H9 (cell line): ENCODE data around the gene NUDT8. TPM values are rescaled to one million over a fixed set of nuclear protein-coding genes. Genes with fewer than 3 reads are reported as not detected.

Experiments used
- DNase-seq: peaks from one replicate; pipeline ENCODE4 v3.0.0-alpha.2; 2017
- H2AFZ ChIP-seq: one replicate; pipeline ENCODE4 v1.6.1; 2013; ENCODE audit warnings: mild to moderate bottlenecking, low read length, control low read depth, moderate library complexity
- H2AK5ac ChIP-seq: 2 replicates; pipeline ENCODE4 v1.6.1; 2013; ENCODE audit warnings: low read length, control low read depth, mixed read lengths; ENCODE audit not compliant: insufficient read length
- H2BK120ac ChIP-seq: one replicate; pipeline ENCODE4 v1.6.1; 2013; ENCODE audit warnings: low read depth, mild to moderate bottlenecking, low read length, control low read depth, inconsistent platforms; ENCODE audit not compliant: poor library complexity, severe bottlenecking
- H2BK12ac ChIP-seq: 2 replicates; pipeline ENCODE4 v1.6.1; 2013; ENCODE audit warnings: low read length, control low read depth, mixed read lengths, low read depth; ENCODE audit not compliant: insufficient read length
- H2BK15ac ChIP-seq: 2 replicates; pipeline ENCODE4 v1.6.1; 2013; ENCODE audit warnings: low read depth, low read length, control low read depth
- H2BK20ac ChIP-seq: one replicate; pipeline ENCODE4 v1.6.1; 2013; ENCODE audit warnings: low read depth, mild to moderate bottlenecking, low read length, control low read depth, inconsistent platforms; ENCODE audit not compliant: poor library complexity, severe bottlenecking
- H2BK5ac ChIP-seq: 2 replicates; pipeline ENCODE4 v1.6.1; 2013; ENCODE audit warnings: low read length, control low read depth, mixed read lengths; ENCODE audit not compliant: insufficient read length
- H3K14ac ChIP-seq: 2 replicates; pipeline ENCODE4 v1.6.1; 2013; ENCODE audit warnings: low read length, control low read depth; ENCODE audit not compliant: insufficient read depth
- H3K18ac ChIP-seq: 2 replicates; pipeline ENCODE4 v1.6.1; 2013; ENCODE audit warnings: low read depth, mild to moderate bottlenecking, mixed read lengths, low read length, control low read depth; ENCODE audit not compliant: insufficient read length
- H3K23ac ChIP-seq: 2 replicates; pipeline ENCODE4 v1.6.1; 2013; ENCODE audit warnings: low read length, control low read depth, mixed read lengths, low read depth; ENCODE audit not compliant: insufficient read length
- H3K23me2 ChIP-seq: 2 replicates; pipeline ENCODE4 v1.6.1; 2013; ENCODE audit warnings: low read depth, mild to moderate bottlenecking, mixed read lengths, low read length, control low read depth; ENCODE audit not compliant: insufficient read length, poor library complexity, severe bottlenecking
- H3K27ac ChIP-seq: 2 replicates; pipeline ENCODE4 v1.5.1; 2013; ENCODE audit warnings: low read length, control low read depth, mixed read lengths, low read depth; ENCODE audit not compliant: insufficient read length
- H3K27me3 ChIP-seq: 2 replicates; pipeline ENCODE4 v1.6.1; 2013; ENCODE audit warnings: low read length, control low read depth, inconsistent platforms; ENCODE audit not compliant: insufficient read depth
- H3K4ac ChIP-seq: 2 replicates; pipeline ENCODE4 v1.6.1; 2013; ENCODE audit warnings: low read depth, mild to moderate bottlenecking, control low read depth, inconsistent platforms, low read length, moderate library complexity
- H3K4me1 ChIP-seq: 2 replicates; pipeline ENCODE4 v1.6.1; 2013; ENCODE audit warnings: low read length, control low read depth, inconsistent platforms; ENCODE audit not compliant: insufficient read depth
- H3K4me2 ChIP-seq: 2 replicates; pipeline ENCODE4 v1.6.1; 2013; ENCODE audit warnings: low read length, control low read depth, mixed read lengths; ENCODE audit not compliant: insufficient read length, insufficient read depth
- H3K56ac ChIP-seq: 2 replicates; pipeline ENCODE4 v1.6.1; 2013; ENCODE audit warnings: low read depth, mild to moderate bottlenecking, mixed read lengths, low read length, control low read depth; ENCODE audit not compliant: insufficient read length
- H3K79me1 ChIP-seq: 2 replicates; pipeline ENCODE4 v1.6.1; 2013; ENCODE audit warnings: low read depth, mild to moderate bottlenecking, moderate library complexity, low read length, control low read depth, inconsistent platforms; ENCODE audit not compliant: insufficient read depth, poor library complexity, severe bottlenecking
- H3K79me2 ChIP-seq: 2 replicates; pipeline ENCODE4 v1.6.1; 2013; ENCODE audit warnings: low read length, control low read depth, inconsistent platforms; ENCODE audit not compliant: insufficient read depth
- H3K9ac ChIP-seq: 2 replicates; pipeline ENCODE4 v1.6.1; 2013; ENCODE audit warnings: low read length, control low read depth, mixed read lengths; ENCODE audit not compliant: insufficient read length; ENCODE audit errors: extremely low read depth
- H3K9me3 ChIP-seq: one replicate; pipeline ENCODE4 v1.6.1; 2013; ENCODE audit warnings: low read depth, low read length, inconsistent platforms; ENCODE audit not compliant: control insufficient read depth
- H3T11ph ChIP-seq: one replicate; pipeline ENCODE4 v1.6.1; 2013; ENCODE audit warnings: mild to moderate bottlenecking, low read length, control low read depth, inconsistent platforms
- H4K20me1 ChIP-seq: one replicate; pipeline ENCODE4 v1.6.1; 2013; ENCODE audit not compliant: control insufficient read depth, insufficient read length, insufficient read depth
- H4K5ac ChIP-seq: 2 replicates; pipeline ENCODE4 v1.6.1; 2013; ENCODE audit warnings: low read depth, mild to moderate bottlenecking, mixed read lengths, low read length, control low read depth; ENCODE audit not compliant: insufficient read length
- H4K8ac ChIP-seq: replicated peaks from 2 replicates; pipeline ENCODE4 v1.6.1; 2013; ENCODE audit warnings: low read length, control low read depth, mixed read lengths, low read depth; ENCODE audit not compliant: insufficient read length
- H4K91ac ChIP-seq: 2 replicates; pipeline ENCODE4 v1.6.1; 2013; ENCODE audit warnings: low read depth, mild to moderate bottlenecking, moderate library complexity, mixed read lengths, low read length, control low read depth; ENCODE audit not compliant: insufficient read length
- H3K27ac Mint-ChIP-seq, 3 experiments: 2 replicates in 2 of 3; 3 replicates in 1 of 3; pipeline ENCODE4 v1.8.0; 2020 to 2021; ENCODE audit warnings: mixed read lengths in 3 of 3, mild to moderate bottlenecking in 1 of 3, moderate library complexity in 1 of 3
- H3K27me3 Mint-ChIP-seq: 2 replicates; pipeline ENCODE4 v1.8.0; 2021; ENCODE audit warnings: low read depth, mild to moderate bottlenecking, moderate library complexity, mixed read lengths
- H3K36me3 Mint-ChIP-seq, 3 experiments: 2 replicates in 2 of 3; 3 replicates in 1 of 3; pipeline ENCODE4 v1.8.0; 2020 to 2021; ENCODE audit warnings: low read depth in 3 of 3, mixed read lengths in 3 of 3; ENCODE audit not compliant: insufficient read depth in 1 of 3
- H3K4me1 Mint-ChIP-seq, 2 experiments: 2 replicates each; pipeline ENCODE4 v1.8.0; 2020; ENCODE audit warnings: mixed read lengths in 2 of 2
- H3K4me3 Mint-ChIP-seq, 2 experiments: 2 replicates in 1 of 2; 3 replicates in 1 of 2; pipeline ENCODE4 v1.8.0; 2020 to 2021; ENCODE audit warnings: mild to moderate bottlenecking in 2 of 2, mixed read lengths in 2 of 2, moderate library complexity in 1 of 2
- H3K9me3 Mint-ChIP-seq, 2 experiments: 2 replicates in 1 of 2; 3 replicates in 1 of 2; pipeline ENCODE4 v1.8.0; 2020; ENCODE audit warnings: mild to moderate bottlenecking in 2 of 2, mixed read lengths in 2 of 2, moderate library complexity in 1 of 2
- WGBS: extraction: QIAGEN DNeasy Blood & Tissue Kit; methylation state at CpG from one replicate; pipeline ENCODE4 v1.1.7; 2013; ENCODE audit warnings: missing lambda C conversion rate, low lambda C conversion rate, mixed read lengths; ENCODE audit not compliant: insufficient read length; ENCODE audit errors: extremely low coverage; 5-methylcytosine and 5-hydroxymethylcytosine counted together
- total RNA-seq: library from RNA; stranded (reverse); gene quantifications from 2 replicates; pipeline ENCODE4 v1.2.1, GENCODE V29; 2021
- TF ChIP-seq, protein P1 (sequence below): fragments of 200-600 bp; sonication (generic); conservative IDR thresholded peaks from 3 replicates; pipeline ENCODE4 v1.8.0; 2021; ENCODE audit warnings: antibody characterized with exemption, mild to moderate bottlenecking

Gene NUDT8
- total RNA-seq, 1 experiment from 2014 or later = 6.5 TPM

DNA sequence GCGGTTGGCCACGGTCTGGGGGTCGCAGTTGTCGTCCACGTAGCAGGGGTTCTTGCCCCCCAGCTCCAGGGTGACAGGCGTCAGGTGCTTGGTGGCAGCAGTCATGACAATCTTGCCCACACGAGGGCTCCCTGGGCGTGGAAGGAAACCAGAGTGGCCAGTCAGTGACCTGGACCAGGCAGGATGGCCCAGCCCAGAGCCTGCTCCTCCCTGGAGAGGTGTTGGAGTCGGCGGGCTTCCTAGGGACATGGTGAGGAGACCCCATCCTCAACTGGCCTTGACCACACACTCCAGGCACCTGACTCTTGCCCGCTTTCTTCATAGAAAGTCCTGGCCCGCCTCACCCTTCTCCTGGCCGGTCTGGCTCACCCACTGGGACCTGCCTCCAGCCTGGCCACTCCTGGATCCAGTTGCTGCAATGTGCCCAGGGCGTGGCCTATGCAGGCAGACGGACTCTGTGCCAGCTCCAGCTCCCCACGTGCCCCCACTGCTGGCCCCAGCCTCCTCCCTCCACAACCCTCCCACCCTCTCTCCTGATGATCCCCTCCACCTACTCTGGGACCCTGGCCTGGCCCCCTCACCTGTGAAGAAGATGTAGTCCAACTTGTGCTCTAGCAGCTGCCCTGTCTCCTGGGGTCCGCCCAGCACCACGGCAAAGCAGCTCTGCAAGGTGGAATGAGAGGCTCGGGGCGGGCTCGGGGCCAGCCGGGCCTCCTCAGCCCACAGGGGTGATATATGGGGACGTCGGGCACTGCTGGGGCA, 36.0 kb upstream of the NUDT8 start:
- no peak overlapping the region for H2BK15ac ChIP-seq
- H3K23me2 ChIP-seq = no peaks in the 10 kb centered on the region
- H3K27me3 ChIP-seq = no peaks in the 10 kb centered on the region
- H4K5ac ChIP-seq = no peak overlapping the region
- no peaks in the 10 kb centered on the region for H3K79me2 ChIP-seq
- H3K4ac ChIP-seq = no peak overlapping the region
- H3K27me3 Mint-ChIP-seq = peaks cover 7% of the 10 kb centered on the region
- H3K4me1 Mint-ChIP-seq = no peaks in the 10 kb centered on the region
- no peaks in the 10 kb centered on the region for H4K20me1 ChIP-seq
- H2AK5ac ChIP-seq = no peak overlapping the region
- WGBS = no CpG with 5 or more reads among the region's 24 CpGs
- H3K4me3 Mint-ChIP-seq = no peak overlapping the region
- H3K36me3 Mint-ChIP-seq = no peaks in the 10 kb centered on the region
- H3K14ac ChIP-seq = no peak overlapping the region
- no peak overlapping the region for H2AFZ ChIP-seq
- H3K4me2 ChIP-seq = no peak overlapping the region
- H3T11ph ChIP-seq = no peak overlapping the region
- no peak overlapping the region for H2BK12ac ChIP-seq
- no peaks in the 10 kb centered on the region for H3K79me1 ChIP-seq
- H3K9me3 ChIP-seq = no peaks in the 10 kb centered on the region
- H3K4me1 ChIP-seq = no peaks in the 10 kb centered on the region
- no peak overlapping the region for H2BK5ac ChIP-seq
- no peak overlapping the region for H4K8ac ChIP-seq
- H3K27ac ChIP-seq = no peak overlapping the region
- no peaks in the 10 kb centered on the region for H3K9me3 Mint-ChIP-seq
- H3K18ac ChIP-seq = no peak overlapping the region
- no peak overlapping the region for H3K56ac ChIP-seq
- no peak overlapping the region for H3K23ac ChIP-seq
- H3K27ac Mint-ChIP-seq = no peak overlapping the region
- no peak for DNase-seq
- no peak overlapping the region for H2BK20ac ChIP-seq
- H2BK120ac ChIP-seq = no peak overlapping the region
- TF ChIP-seq, protein P1, sequence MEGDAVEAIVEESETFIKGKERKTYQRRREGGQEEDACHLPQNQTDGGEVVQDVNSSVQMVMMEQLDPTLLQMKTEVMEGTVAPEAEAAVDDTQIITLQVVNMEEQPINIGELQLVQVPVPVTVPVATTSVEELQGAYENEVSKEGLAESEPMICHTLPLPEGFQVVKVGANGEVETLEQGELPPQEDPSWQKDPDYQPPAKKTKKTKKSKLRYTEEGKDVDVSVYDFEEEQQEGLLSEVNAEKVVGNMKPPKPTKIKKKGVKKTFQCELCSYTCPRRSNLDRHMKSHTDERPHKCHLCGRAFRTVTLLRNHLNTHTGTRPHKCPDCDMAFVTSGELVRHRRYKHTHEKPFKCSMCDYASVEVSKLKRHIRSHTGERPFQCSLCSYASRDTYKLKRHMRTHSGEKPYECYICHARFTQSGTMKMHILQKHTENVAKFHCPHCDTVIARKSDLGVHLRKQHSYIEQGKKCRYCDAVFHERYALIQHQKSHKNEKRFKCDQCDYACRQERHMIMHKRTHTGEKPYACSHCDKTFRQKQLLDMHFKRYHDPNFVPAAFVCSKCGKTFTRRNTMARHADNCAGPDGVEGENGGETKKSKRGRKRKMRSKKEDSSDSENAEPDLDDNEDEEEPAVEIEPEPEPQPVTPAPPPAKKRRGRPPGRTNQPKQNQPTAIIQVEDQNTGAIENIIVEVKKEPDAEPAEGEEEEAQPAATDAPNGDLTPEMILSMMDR = no peak
- H3K9ac ChIP-seq = no peak overlapping the region
- no peak overlapping the region for H4K91ac ChIP-seq
